HG02938 (cell line): ENCODE results near the gene RIN3.

ENCODE experiments used
- ATAC-seq: cut with Tn5 transposase; IDR thresholded peaks from one replicate; pipeline ENCODE4 v1.9.1; 2021; ENCODE audit warnings: mild to moderate bottlenecking, moderate library complexity; ENCODE audit not compliant: unreplicated experiment

The RIN3 gene

GRCh38 chr14:92590941-92591340 lies 77.4 kb downstream of the RIN3 start:
- ATAC-seq: no peak

DNA sequence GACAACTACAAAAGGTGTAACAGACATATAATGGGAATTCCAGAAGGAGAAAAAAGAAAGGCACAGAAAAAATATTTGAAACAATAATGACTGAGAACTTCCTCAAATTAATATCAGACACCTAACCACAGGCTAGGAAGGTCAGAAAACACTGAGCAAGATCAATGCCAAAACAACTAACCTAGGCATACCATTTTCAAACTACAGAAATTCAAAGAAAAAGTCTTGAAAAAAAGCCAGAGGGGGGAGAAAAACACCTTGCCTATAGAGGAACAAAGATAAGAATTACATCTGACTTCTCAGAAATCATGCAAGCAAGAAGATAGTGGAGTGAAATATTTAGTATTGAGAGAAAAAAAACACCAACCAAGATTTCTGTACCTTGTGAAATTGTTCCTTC lies 77.8 kb downstream of the RIN3 start:
- no peak for ATAC-seq

- ATAC-seq: no peak
These were observed 81.7 kb downstream of the RIN3 start for GRCh38 chr14:92595267-92595666.

DNA sequence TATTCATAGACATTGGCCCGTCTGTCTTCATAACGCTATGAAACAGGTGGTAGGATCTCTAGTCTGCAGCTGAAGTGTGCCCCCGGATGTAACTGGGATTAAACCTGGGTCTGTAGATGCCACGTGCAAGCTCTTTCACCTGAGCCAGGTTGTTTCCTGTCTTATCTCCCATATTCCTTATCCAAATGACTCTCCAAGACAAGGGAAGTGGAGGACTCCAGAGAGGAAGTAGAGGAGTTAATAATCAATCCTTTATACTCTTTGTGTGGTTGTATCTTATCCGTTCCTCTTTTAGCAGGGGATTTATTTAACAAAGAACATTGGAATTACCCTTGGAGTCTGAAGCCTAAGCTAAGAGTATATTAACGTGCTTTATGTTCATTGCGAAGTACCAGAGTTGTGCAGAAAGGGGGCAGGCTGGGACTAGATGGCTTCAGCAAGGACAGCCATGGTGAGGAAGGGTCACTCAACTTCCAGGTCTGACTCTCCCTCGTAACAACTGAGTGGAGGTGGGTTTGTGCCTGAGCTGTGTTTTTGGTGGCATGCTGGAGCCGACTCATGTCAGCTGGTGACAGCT lies 82.8 kb downstream of the RIN3 start:
- ATAC-seq: no peak

DNA sequence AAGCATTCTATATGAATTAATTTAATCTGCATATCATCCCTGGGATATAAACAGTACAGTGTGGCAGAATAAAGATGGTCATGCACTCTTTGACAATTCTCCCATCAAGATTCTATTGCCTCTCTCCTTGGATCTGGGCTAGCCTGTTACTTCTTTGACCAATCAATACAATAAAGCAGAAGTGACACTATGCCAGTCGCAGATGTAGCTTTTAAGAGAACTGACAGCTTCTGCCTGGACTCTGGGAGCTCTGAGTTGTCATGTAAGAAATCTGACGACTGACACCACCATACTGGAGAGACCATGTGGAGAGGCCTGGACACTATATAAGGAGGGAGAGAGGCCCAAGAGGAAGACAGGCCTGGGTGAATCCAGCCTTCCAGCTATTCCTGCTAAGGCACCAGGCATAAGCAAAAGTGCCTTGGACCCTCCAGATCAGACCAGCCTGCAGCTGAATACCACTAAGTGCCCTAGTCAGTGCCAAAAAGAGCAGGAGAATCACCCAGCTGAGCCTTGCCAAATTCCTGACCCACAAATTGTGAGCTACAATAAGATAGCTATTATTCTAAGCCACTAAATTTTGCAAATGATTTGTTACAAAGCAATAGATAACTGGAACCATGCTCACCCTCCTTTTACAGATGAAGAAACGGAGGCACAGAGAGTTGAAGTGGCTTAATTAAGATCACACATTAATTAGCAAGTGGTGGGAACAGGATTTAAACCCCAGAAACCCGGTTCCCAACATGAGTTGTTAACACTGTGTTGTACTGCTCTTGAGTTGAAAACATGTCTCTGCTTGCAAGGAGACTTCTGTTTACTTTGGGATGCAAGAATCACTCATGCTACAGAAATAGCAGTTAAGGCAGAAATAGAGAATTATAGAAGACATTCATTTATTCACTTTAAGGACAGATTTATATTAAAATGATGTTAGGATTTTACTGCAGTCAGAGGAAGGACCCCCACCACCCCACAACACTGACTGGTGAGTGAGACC lies 84.6 kb downstream of the RIN3 start:
- ATAC-seq: no peak

DNA sequence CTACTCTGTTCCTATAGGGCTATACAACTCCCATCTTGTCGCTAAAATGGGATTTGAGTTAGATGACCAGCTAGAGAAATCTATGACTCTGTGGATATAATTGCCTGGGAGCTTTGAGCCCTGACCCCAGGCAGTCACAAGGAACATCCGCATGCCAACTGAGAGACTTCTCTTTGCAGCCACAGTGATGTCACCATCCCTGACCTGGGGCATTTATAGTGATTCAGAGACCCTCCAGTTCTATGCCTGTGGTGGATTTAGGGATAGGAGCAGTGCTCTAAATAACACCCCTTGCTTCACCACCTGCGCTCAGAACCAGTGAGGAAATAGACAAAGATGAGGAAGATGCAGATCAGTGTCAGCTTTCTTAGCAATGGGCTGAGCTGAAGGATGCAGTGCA lies 86.2 kb downstream of the RIN3 start:
- no peak for ATAC-seq

- no peak for ATAC-seq
These were observed 86.9 kb downstream of the RIN3 start for GRCh38 chr14:92600318-92601053.

DNA sequence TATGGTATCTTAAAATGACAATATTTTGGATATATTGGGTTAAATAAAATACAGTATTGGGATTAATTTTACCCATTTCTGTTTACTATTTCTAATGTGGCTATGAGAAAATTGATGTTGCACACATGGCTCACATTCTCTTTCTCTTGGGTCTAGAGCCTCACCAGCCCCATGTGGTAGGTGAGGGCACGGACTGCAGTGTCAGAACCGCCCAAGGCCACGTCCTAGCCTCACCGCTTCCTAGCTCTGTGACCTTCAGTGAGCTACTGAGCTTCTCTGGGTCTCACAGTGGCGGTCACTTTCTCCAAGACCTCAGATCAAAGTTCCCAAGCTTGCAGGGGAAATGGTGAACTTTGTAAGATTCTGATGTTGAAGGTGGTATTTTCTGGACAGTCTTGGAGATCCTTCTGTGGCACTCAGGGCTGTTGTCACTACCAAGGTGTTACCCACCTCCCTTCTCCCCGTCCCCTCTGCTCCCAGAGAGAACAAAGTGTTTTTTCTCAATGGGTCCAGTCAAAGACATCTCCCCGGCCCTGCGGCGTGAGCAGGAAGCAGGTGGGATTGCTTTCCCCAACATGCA lies 87.6 kb downstream of the RIN3 start:
- ATAC-seq: no peak

DNA sequence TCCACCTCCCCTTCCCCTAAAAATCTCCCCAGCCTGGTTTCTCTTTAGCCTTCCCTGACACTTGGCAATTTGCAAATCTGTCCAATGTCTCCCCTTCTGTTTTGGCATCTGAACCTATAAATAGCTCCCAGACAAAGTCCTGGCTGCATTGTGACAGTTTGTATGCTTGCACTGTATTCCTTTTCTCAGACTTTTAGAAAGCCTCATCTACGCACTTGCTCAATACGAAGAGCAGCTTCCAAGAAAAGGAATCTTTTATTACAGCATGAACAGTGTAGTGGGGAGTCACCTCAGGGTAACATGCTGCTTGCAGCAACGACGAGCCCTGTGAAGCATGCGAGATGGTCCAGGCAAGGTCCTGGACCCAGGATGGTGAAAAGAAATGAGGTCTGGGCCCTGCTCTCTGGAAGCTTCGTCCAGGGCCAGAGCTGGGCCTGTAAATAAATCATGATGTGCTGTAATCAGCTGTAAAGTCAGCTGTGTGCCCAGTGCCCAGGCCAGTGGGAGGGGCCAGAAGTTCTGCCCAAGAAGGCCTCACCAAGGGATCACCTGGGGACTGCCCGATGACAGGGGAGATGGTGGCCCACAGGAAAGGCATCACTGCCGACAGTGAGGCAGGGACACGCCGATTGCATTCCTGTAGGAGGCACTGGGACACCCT lies 88.3 kb downstream of the RIN3 start:
- ATAC-seq: no peak

GRCh38 chr14:92603309-92604242 lies 90.0 kb downstream of the RIN3 start:
- no peak for ATAC-seq

DNA sequence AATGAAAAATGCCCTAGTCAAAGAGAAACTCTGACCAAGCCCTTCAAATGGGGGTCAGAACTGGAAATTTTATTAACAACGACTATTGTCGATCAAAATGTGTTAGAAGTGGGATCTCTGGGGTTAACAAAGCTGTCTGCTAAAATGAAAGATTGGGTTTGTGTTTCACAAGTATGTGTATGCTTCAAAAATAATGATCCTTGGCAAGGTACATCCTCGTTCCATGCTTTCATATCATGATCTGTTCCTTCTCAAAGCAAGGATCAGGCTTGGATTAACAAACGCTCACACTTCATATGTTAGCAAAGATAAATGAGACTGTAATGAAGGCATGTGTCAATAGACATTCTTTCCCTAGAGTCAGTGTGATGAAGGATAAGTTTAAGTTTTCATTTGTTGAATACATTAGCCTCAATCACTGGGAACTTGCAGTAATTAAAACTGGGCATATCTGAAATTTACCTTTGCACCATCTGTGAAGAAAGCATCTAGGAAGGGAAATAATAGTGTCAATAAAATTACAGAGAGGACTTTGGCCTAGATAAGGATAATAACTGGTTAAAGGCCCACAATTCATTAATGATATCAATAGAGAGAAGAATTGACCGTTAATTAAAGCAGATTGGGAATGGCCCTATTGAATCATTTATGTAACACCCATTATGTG lies 91.8 kb downstream of the RIN3 start:
- ATAC-seq: no peak

DNA sequence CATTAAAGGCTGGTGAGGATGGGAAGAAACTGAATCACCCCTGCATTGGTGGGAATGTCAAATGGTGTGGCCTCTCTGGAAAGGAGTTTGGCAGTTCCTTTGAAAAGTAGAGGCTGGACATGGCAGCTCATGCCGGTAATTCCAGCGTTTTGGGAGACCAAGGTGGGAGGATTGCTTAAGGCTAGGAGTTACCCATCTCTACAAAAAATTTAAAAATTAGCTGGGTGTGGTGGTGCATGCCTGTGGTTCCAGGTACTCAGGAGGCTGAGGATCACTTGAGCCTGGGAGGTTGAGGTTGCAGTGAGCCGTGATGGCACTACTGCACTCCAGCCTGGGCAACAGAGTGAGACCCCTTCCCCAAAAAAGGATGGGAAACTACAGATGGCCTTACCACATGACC lies 93.7 kb downstream of the RIN3 start:
- no peak for ATAC-seq

- no peak for ATAC-seq
These were observed 94.3 kb downstream of the RIN3 start for GRCh38 chr14:92607702-92608429.

GRCh38 chr14:92609955-92610354 lies 96.4 kb downstream of the RIN3 start:
- no peak for ATAC-seq

DNA sequence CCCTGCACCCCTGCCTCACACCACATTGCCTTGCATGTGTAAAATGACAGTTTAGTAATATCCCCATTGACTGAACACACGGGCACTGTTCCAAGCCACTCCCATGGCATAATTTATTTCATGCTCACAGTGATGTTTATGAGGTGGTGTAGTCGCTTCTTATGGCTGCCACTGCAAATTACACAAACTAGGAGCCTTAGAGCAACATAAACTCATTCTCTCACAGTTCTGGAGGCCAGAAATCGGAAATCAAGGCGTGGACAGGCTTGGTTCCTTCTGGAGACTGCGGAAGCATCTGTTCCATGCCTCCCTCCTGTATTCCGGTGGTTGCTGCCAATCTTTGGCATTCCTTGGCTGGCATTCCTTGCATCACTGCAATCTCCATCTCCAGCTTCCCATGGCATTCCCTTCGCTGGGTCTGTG lies 97.3 kb downstream of the RIN3 start:
- no peak for ATAC-seq

DNA sequence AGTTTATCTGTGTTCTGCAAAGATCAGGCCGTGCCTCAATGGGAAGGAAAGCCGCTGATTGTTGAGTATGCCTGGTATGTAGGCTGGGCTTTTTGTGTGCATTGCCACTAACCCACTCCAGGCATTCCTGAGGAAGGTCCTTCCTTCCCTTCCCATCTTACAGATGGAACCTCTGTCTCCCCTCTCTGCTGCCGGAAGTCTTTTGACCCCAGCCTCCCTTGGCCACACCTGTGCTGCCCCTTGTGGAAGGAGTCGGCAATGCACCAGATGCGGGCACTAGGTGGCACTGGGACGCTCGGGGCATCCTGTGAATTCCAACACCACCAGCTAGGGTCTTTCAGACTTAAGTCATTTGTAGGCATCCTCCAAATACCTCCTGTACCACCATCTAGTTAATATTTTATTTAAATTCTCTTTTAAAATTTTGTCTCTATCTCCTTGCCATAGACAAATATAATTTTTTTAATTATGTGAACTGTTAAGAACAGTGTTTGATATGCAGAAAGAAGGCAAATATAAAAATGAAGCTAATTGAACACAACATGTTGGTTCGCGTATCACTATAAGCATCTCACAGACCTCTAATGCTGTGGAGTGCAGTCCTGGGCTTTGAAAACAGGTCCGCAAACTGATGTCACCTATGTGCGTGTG lies 99.6 kb downstream of the RIN3 start:
- no peak for ATAC-seq

- ATAC-seq: no peak
These were observed 100.2 kb downstream of the RIN3 start for GRCh38 chr14:92613681-92614260.

GRCh38 chr14:92615451-92615850 lies 101.9 kb downstream of the RIN3 start:
- ATAC-seq: peak; percentile 75
